LNCAP (cell line): ENCODE data around the gene RTTN.

Experiments
- TF ChIP-seq, protein P1 (sequence below): fragments of 450-650 bp; IDR thresholded peaks from 2 replicates; pipeline ENCODE4 v1.5.1; 2017; ENCODE audit warnings: mild to moderate bottlenecking

Gene RTTN

DNA sequence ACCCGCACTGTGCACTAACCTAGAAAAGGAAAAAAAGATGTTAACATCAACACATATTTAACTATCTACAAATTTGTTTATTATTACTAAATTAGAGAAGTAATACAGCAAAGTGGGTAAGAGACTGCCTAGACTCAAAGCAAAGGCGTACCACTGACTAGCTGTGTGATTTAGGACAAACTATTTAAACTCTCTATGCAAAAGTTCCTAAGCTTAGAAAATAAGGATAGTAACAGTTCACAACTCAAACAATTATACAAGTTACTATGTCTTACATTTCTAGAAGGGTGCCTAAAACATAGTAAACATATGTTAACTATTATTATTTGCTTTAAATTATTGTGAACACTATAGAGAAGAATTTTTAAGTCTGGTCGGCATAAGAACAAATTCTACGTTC, 119.4 kb downstream of the RTTN start:
- TF ChIP-seq, protein P1, sequence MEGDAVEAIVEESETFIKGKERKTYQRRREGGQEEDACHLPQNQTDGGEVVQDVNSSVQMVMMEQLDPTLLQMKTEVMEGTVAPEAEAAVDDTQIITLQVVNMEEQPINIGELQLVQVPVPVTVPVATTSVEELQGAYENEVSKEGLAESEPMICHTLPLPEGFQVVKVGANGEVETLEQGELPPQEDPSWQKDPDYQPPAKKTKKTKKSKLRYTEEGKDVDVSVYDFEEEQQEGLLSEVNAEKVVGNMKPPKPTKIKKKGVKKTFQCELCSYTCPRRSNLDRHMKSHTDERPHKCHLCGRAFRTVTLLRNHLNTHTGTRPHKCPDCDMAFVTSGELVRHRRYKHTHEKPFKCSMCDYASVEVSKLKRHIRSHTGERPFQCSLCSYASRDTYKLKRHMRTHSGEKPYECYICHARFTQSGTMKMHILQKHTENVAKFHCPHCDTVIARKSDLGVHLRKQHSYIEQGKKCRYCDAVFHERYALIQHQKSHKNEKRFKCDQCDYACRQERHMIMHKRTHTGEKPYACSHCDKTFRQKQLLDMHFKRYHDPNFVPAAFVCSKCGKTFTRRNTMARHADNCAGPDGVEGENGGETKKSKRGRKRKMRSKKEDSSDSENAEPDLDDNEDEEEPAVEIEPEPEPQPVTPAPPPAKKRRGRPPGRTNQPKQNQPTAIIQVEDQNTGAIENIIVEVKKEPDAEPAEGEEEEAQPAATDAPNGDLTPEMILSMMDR = no peak

- TF ChIP-seq, protein P1 = no peak
Measured at GRCh38 chr18:70085641-70086040, 119.8 kb downstream of the RTTN start.

GRCh38 chr18:70082430-70082829, 123.1 kb downstream of the RTTN start:
- TF ChIP-seq, protein P1 = no peak

GRCh38 chr18:70078106-70078505, 127.4 kb downstream of the RTTN start:
- TF ChIP-seq, protein P1 = no peak

DNA sequence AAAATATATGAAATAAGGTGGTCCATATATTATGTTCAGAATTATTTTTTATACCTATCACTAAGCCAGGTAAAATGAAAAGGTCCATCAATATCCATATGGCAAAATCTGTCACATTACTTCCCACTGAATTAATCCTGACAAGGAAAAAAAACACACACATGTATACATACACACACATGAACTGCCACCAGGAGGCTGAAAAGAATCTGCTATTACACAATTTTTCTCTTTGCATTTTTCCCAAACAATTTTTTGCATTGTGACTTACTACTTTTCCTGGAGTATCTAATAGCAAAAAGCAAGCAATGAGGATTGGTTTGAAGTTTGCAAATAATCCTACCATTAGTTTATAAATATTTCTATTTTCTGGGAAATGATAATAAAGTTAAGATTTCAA, 129.6 kb downstream of the RTTN start:
- TF ChIP-seq, protein P1 = no peak

DNA sequence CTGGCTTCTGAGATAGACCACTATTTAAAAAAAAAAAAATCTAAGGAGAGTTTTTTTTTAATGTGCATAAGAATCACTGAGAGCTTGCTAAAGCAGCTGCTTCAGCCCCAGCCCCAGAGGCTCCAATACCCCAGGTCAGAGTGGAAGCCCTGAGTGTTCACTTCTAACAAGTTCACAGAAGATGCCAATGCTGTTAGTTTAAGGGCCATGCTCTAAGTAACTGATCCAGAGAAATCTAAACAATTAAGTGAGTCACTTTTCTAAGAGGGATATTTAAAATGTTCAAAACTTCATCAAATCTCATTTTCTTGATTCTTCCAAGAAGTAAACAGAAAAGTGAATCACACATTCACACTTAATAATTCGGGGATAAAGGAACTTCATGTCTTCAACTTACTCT, 131.4 kb downstream of the RTTN start:
- TF ChIP-seq, protein P1 = no peak

GRCh38 chr18:70073432-70073831, 132.1 kb downstream of the RTTN start:
- TF ChIP-seq, protein P1 = no peak

GRCh38 chr18:70072678-70073077, 132.8 kb downstream of the RTTN start:
- TF ChIP-seq, protein P1 = peak; percentile 63
